CD4-positive, alpha-beta T cell treated with Interleukin-4 for 4 hours (primary cell): ENCODE results near the gene XKR8.

Experiments used
- DNase-seq: peaks from one replicate; pipeline ENCODE4 v3.0.0-alpha.2; 2020

XKR8 gene

GRCh38 chr1:27957655-27958054 lies 2.1 kb upstream of the XKR8 start:
- DNase-seq: no peak

- DNase-seq: no peak
Observed at GRCh38 chr1:27958513-27958912, 1.3 kb upstream of the XKR8 start.

GRCh38 chr1:27960762-27961645 lies 1.2 kb downstream of the XKR8 start:
- DNase-seq: no peak

GRCh38 chr1:27961646-27962221 lies 2.0 kb downstream of the XKR8 start:
- DNase-seq: no peak

- no peak for DNase-seq
Observed at GRCh38 chr1:27963393-27963792, 3.6 kb downstream of the XKR8 start.

DNA sequence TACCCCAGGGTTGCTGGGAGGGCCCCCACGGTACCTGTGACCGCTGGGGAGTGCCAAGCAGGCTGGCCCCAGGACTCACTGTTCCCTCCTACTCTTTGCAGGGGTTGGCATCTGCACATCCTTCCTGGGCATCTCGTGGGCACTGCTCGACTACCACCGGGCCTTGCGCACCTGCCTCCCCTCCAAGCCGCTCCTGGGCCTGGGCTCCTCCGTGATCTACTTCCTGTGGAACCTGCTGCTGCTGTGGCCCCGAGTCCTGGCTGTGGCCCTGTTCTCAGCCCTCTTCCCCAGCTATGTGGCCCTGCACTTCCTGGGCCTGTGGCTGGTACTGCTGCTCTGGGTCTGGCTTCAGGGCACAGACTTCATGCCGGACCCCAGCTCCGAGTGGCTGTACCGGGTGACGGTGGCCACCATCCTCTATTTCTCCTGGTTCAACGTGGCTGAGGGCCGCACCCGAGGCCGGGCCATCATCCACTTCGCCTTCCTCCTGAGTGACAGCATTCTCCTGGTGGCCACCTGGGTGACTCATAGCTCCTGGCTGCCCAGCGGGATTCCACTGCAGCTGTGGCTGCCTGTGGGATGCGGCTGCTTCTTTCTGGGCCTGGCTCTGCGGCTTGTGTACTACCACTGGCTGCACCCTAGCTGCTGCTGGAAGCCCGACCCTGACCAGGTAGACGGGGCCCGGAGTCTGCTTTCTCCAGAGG lies 6.8 kb downstream of the XKR8 start:
- no peak for DNase-seq

DNA sequence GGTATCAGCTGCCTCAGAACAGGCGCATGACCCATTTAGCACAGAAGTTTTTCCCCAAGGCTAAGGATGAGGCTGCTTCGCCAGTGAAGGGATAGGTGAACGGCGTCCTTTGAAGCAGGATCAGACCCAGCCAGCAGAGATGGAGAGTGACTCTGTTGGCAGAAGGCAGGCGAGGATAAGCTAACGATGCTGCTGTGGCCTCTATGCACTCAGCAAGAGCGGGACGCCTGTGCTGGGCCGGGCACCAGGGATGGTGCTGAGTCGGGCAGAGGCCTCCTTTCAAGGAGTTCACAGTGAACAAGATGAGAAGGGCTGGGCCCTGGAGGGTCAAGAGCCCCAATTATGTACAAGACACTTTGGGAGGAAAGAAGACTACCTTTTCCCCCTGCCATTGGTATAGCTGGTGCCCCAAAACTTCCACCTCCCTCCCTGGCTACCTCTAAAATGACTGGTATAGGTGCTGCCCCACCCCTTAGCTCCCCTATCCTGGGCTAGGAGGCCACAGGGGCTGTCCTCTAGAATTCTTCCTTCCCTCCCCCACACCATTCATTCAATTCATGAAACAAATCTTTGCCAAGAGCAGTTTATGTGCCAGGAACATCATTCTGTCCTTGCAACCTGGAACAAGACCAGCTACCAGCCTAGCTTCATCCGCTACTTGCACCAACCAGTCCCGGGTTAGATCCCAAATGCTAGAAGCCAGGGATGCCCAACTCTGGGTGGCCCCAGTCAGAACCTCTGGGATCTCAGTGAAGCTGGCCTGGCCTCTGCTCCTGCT lies 7.5 kb downstream of the XKR8 start:
- no peak for DNase-seq

DNA sequence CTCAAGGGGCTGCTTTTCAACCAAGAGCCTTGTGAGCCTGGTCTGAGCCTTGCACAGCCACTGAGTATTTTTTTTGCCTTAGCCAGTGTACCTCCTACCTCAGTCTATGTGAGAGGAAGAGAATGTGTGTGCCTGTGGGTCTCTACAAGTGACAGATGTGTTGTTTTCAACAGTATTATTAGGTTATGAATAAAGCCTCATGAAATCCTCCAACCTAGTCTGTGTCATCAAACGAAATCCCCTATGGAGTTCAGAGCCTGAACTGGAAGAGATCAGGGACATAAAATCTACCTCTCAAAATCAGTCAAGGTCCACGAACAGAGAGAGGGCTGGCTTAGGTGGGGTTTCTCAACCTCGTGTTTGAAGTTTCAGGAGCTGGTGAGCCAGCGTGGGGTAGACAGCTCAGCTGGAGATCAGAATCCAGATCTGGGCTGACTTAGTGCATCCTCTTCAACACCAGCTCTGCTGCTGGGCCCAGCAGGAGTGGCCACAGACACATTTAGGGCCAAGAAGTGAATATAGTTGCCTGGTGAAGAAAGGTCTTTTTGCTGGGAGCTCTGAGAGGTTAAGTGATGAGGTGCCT lies 8.2 kb downstream of the XKR8 start:
- DNase-seq: no peak

- DNase-seq: no peak
Observed at GRCh38 chr1:27968692-27969091, 8.9 kb downstream of the XKR8 start.

- no peak for DNase-seq
Observed at GRCh38 chr1:27970401-27970800, 10.6 kb downstream of the XKR8 start.

GRCh38 chr1:27971674-27972073 lies 11.9 kb downstream of the XKR8 start:
- DNase-seq: no peak

DNA sequence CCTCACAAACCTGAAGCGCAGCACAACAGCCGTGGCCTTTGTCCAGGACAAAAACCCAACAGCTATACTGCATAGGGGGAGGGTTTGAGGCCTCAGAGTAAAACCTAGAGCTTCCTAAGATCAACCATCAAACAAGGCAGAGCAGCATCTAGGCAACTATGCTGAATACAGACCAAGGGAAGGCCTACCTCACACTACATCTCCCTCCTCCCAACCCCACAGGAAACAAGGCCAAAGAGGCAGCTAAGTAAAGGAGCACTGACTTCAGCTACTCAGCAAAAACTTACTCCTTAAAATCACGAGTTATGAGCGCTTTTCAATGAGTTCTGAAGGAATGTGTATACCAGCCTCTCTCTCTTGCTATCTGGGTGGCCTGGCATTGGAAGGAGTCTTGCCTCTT lies 12.4 kb downstream of the XKR8 start:
- DNase-seq: no peak

- no peak for DNase-seq
Observed at GRCh38 chr1:27973771-27974416, 14.1 kb downstream of the XKR8 start.

DNA sequence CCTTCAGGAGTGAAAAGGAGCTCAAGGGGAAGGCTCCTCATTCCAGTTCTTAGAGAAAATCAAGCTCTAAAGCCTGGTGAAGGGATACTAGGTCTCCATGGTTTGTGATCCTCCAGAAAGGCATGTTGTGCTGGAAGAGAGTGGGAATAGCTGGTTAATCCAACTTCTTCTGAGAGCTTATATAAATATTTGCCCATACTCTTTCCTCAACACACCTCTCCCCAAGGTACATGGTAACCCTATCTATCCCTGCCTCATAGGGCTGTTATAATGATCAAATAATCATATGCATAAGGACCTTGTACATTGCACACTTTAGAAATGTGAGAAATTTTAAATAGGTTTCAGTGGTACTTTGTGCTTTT lies 14.6 kb downstream of the XKR8 start:
- no peak for DNase-seq

DNA sequence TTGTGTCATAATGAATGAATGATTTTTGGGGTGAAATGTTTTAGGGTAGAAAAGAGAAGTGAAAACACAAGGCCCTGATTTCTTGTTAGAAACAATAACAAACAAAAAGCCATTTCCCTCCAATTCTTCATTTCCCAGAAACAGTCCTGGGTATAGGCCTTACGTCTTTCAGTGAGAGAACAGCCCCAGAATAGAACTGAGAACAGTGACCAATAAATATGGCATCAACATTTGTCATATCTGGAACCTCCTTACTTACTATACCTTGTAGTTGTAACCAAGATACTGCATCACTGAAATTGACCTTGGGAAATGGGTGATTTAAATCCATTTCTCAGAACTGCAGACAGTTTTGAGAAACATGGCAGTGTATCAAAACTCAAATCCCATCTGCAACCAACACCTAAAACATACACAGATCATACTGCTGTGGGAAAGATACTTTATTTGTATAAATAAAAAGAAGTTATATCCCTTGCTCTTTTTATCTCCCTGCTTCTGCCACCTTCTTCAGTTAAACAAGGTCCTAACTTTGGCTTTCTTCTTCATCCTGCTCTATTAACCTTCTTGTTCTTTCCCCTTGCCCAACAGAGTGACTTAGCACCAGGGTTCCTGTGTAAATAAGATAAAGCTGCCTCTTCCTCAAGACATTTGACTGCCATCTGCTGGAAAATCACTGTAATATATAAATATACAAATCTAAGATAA lies 19.5 kb downstream of the XKR8 start:
- DNase-seq: peak; percentile 57

DNA sequence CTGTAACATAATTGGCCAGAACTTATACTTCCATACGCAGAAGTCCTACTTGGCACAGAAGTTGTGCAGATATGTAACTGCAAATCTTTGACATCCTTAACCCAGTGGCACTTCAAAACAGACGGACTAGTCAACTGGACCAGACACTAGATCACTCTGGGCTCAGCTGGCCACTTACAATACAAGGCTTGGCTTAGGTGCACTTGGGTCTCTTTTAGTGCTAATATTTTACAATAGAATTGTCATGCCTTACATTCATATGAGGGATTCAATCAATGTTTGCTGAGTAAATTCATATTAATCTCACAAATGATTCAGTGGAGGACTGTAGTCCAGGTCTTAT lies 20.1 kb downstream of the XKR8 start:
- no peak for DNase-seq

DNA sequence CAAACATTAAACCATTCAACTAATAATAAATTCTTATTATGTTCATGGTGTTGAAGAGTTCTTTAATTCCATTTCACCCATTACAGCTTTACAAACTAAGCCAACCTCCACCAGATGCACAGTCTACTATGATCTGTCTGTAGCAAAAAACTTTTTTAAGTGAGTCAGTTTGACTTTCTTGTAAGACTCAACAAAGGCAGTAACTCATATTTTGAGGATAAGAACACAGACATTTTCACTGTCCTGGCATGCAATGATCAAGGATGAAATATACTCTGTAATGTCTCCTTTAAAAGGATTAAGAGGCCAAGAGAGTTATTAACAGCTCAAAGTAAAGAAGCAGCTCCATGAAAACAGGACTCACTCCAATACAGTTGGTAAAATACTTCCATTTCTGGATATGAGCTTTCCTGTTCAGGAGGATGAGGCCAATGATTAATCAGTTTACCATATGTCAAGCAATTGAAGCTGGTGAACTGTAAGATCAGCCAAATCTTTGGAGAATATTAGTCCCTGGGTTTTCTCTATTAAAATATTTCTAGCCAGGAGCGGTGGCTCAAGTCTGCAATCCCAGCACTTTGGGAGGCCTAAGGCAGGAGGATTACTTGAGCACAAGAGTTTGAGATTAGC lies 20.6 kb downstream of the XKR8 start:
- DNase-seq: no peak

- DNase-seq: no peak
Observed at GRCh38 chr1:27981145-27981544, 21.4 kb downstream of the XKR8 start.

- DNase-seq: peak; percentile 6
Observed at GRCh38 chr1:27990920-27991537, 31.3 kb downstream of the XKR8 start.

GRCh38 chr1:27992276-27992675 lies 32.5 kb downstream of the XKR8 start:
- DNase-seq: peak; percentile 57

DNA sequence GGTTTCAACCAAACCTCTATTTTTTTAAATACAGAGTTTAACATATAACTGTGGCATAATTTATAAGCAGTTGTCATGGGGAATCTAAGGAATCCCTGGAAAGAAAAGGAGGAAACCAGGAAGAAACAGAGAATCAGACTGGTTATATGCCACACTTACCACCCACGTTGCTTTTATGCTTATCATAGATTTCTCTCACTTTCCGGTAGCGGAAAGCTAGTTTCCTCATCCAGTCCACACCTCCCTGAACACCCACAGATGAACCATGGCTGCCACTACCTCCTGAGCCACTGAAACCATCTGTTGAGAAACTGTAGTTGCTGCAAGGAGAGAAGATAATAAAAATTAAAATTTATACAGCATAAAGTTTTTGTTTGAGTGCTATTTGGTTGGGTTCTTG lies 33.5 kb downstream of the XKR8 start:
- DNase-seq: peak; percentile 40
